Endothelial cell of umbilical vein (primary cell): ENCODE measurements around the gene DMD. TPM values are rescaled to one million over a fixed set of nuclear protein-coding genes. Genes with fewer than 3 reads are reported as not detected.

Source experiments
- BruUV-seq: library from RNA; stranded (reverse); fragments of 400-500 nt; replicated peaks from 2 replicates; lab custom pipeline; 2021; lab: Mats Ljungman, UMichigan
- CTCF ChIA-PET: fragments of 300-600, 350-600 bp; sonication (Branson Sonifier 250); formaldehyde crosslinking; loops from one replicate; lab custom pipeline; 2021; ENCODE audit warnings: antibody characterized with exemption, inconsistent platforms; lab: Charles Lee
- POLR2A ChIA-PET: fragments of 300-600, 350-600 bp; sonication (Branson Sonifier 250); formaldehyde crosslinking; loops from one replicate; lab custom pipeline; 2021; ENCODE audit warnings: antibody characterized with exemption, inconsistent platforms; lab: Charles Lee
- DNase-seq: peaks from one replicate; pipeline ENCODE4 v3.0.0-alpha.2; 2011; ENCODE audit warnings: low read depth, low spot score
- FAIRE-seq: peaks from 2 replicates; lab custom pipeline; 2011; peaks lifted over from hg19 to GRCh38; lab: Jason Lieb, UNC
- H2AFZ ChIP-seq: 2 replicates; pipeline ENCODE4 v1.6.0; 2012; ENCODE audit warnings: low read depth, low read length, control low read depth, inconsistent platforms
- H3K27ac ChIP-seq: 2 replicates; pipeline ENCODE4 v1.5.1; 2011; ENCODE audit warnings: low read depth, mild to moderate bottlenecking, control low read depth, low read length, moderate library complexity; ENCODE audit not compliant: insufficient read depth
- H3K27me3 ChIP-seq, 2 experiments: 2 replicates each; pipeline versions ENCODE4 v1.6.0 to v1.6.1; 2011; ENCODE audit warnings: low read length in 2 of 2, mixed read lengths in 1 of 2; ENCODE audit not compliant: control insufficient read depth in 2 of 2, insufficient read depth in 2 of 2
- H3K36me3 ChIP-seq, 2 experiments: 2 replicates in 1 of 2; 3 replicates in 1 of 2; pipeline ENCODE4 v1.5.1; 2011; ENCODE audit warnings: low read length in 2 of 2, mild to moderate bottlenecking in 1 of 2, moderate library complexity in 1 of 2; ENCODE audit not compliant: control insufficient read depth in 2 of 2, insufficient read depth in 2 of 2; ENCODE audit errors: extremely low read depth in 1 of 2
- H3K4me1 ChIP-seq: 3 replicates; pipeline ENCODE4 v1.5.1; 2011; ENCODE audit warnings: mild to moderate bottlenecking, low read length; ENCODE audit not compliant: control insufficient read depth, insufficient read depth; ENCODE audit errors: extremely low read depth
- H3K4me2 ChIP-seq: 2 replicates; pipeline ENCODE4 v1.6.1; 2011; ENCODE audit warnings: low read length, control low read depth, mixed read lengths; ENCODE audit not compliant: insufficient read depth
- H3K4me3 ChIP-seq, 3 experiments: fragments of 200-600 bp in 1 of 3; sonication (generic), shearing (Covaris generic) in 1 of 3; replicated peaks in 1 of 3; 2 replicates each; pipeline ENCODE4 v1.5.1; 2011 to 2016; ENCODE audit warnings: control low read depth in 3 of 3, low read length in 3 of 3, mild to moderate bottlenecking in 2 of 3, inconsistent platforms in 1 of 3, low read depth in 1 of 3, moderate library complexity in 1 of 3; ENCODE audit not compliant: insufficient read depth in 1 of 3
- H3K79me2 ChIP-seq: 2 replicates; pipeline ENCODE4 v1.6.0; 2012; ENCODE audit warnings: low read length, inconsistent platforms; ENCODE audit not compliant: control insufficient read depth, insufficient read depth
- H3K9ac ChIP-seq: replicated peaks from 2 replicates; pipeline ENCODE3; 2011; ENCODE audit warnings: low read length, control low read depth; ENCODE audit not compliant: insufficient read depth; ENCODE audit errors: extremely low read depth
- H3K9me1 ChIP-seq: replicated peaks from 3 replicates; pipeline ENCODE4 v1.6.0; 2011; ENCODE audit warnings: mild to moderate bottlenecking, low read length; ENCODE audit not compliant: control insufficient read depth, insufficient read depth; ENCODE audit errors: extremely low read depth
- H3K9me3 ChIP-seq: replicated peaks from 2 replicates; pipeline ENCODE4 v1.5.1; 2012; ENCODE audit warnings: low read length, inconsistent platforms; ENCODE audit not compliant: control insufficient read depth, insufficient read depth
- H4K20me1 ChIP-seq: replicated peaks from 2 replicates; pipeline ENCODE3; 2011; ENCODE audit warnings: mild to moderate bottlenecking, low read length; ENCODE audit not compliant: control insufficient read depth, insufficient read depth; ENCODE audit errors: extremely low read depth
- CTCF ChIP-seq, 2 donors: IDR thresholded peaks; 1 replicate in 1 of 2; 2 replicates in 1 of 2; pipeline ENCODE4 v1.5.1; 2011; ENCODE audit warnings: low read length in 2 of 2, mild to moderate bottlenecking in 2 of 2, moderate library complexity in 2 of 2, control low read depth in 1 of 2, inconsistent platforms in 1 of 2, low read depth in 1 of 2; ENCODE audit not compliant: insufficient read depth in 1 of 2; ENCODE audit errors: extremely low read depth in 1 of 2
- EZH2 ChIP-seq: IDR thresholded peaks from 2 replicates; pipeline ENCODE4 v1.6.1; 2012; ENCODE audit warnings: borderline replicate concordance, low read depth, mild to moderate bottlenecking, moderate library complexity, low read length, inconsistent platforms; ENCODE audit not compliant: severe bottlenecking
- FOS ChIP-seq: IDR thresholded peaks from 2 replicates; pipeline ENCODE4 v1.6.1; 2011; ENCODE audit warnings: mild to moderate bottlenecking, low read length, moderate library complexity, borderline replicate concordance; ENCODE audit not compliant: insufficient read depth
- GATA2 ChIP-seq: IDR thresholded peaks from 2 replicates; pipeline ENCODE4 v1.7.0; 2011; ENCODE audit warnings: low read depth, mild to moderate bottlenecking, moderate library complexity, mixed read lengths, low read length; ENCODE audit not compliant: insufficient read length, insufficient read depth
- JUN ChIP-seq: IDR thresholded peaks from 2 replicates; pipeline ENCODE4 v1.6.1; 2011; ENCODE audit warnings: borderline replicate concordance, low read depth; ENCODE audit not compliant: insufficient read length, insufficient read depth
- MAX ChIP-seq: IDR thresholded peaks from 2 replicates; pipeline ENCODE4 v1.6.1; 2011; ENCODE audit not compliant: insufficient read depth, insufficient read length
- dilution Hi-C: fragments of 300-500 bp; cut with MboI; formaldehyde crosslinking; loops from one replicate; pipeline ENCODE4 v1.15.0; 2019; ENCODE audit warnings: low sequenced_read_pairs; ENCODE audit not compliant: extremely low pct_ligation_motif_present
- intact Hi-C: fragments of 100-400 bp; cut with micrococcal nuclease; formaldehyde crosslinking; loops from one replicate; pipeline ENCODE4 v1.10.0; 2022
- polyA plus RNA-seq, 4 experiments: library from polyadenylated mRNA; depleted of rRNA in 3 of 4; stranded (reverse) in 3 of 4; unstranded in 1 of 4; fragments of >200 nt; gene quantifications; 2 replicates each; pipeline versions ENCODE4 v1.2.1 to v1.2.3, GENCODE V29; 2011 to 2012; ENCODE audit warnings: missing spikeins in 1 of 4
- total RNA-seq: library from RNA; stranded (reverse); gene quantifications from 2 replicates; pipeline ENCODE4 v1.2.3, GENCODE V29; 2021

DMD gene
- total and polyA plus RNA-seq, 2 donors (not counting 3 experiments of a cell fraction or from before 2014, with no cell fraction given): 7.3 to 9.0 TPM

DNA sequence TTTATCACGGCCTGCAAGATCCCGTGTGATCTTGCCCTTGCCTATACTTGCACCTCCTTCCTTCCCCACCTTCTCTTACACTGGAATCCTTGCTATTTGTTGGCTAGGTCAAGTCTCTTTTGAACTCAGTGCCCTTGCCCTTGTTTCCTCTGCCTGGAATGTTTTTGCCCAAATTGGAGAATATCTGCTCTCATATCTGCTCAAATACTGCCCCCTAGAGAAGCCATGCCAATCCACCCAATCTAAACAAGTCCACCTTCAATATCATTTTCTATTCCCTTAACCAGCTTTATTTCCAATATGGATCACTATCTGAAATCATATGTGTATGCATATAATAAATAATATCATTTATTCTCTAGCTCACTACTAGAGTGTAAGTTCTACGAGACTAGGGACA, 1095.3 kb downstream of the DMD start:
- Histone ChIP-seq H3K27ac (no peak overlapping the region), H2AFZ (no peak overlapping the region), H4K20me1 (no peaks in the 10 kb centered on the region), H3K4me3 (no peak overlapping the region), H3K9me3 (no peaks in the 10 kb centered on the region), H3K4me2 (no peak overlapping the region), H3K4me1 (no peaks in the 10 kb centered on the region), H3K27me3 (no peaks in the 10 kb centered on the region), H3K79me2 (no peaks in the 10 kb centered on the region), H3K36me3 (no peaks in the 10 kb centered on the region), H3K9ac (no peak overlapping the region), H3K9me1 (no peaks in the 10 kb centered on the region)
- TF ChIP-seq FOS (no peak), MAX (no peak), EZH2 (no peak), CTCF (IDR thresholded peaks at IDR 0.05; ENCODE audit: extremely low read depth in 1 of 2, insufficient read depth in 1 of 2, low read depth in 1 of 2, low read length in 2 of 2) (no peak), JUN (no peak), GATA2 (no peak)
- intact Hi-C loops (no loop called here), dilution Hi-C loops (no loop called here)
- POLR2A ChIA-PET: no interaction called here
- DNase-seq: no peak
- FAIRE-seq: no peak
- CTCF ChIA-PET: no interaction called here
- no TSS peak for BruUV-seq
